ENCODE measurements around the gene RNF144B. TPM values are rescaled to one million over a fixed set of nuclear protein-coding genes. Genes with fewer than 3 reads are reported as not detected.

The RNF144B gene
- total and polyA plus RNA-seq, 2 of the 8 experiments (the other 6 are each of a cell fraction or from before 2014, with no cell fraction given) = 1.8 to 11.2 TPM

- Histone ChIP-seq H3K4me1 (replicated peaks in 1 of 4; ENCODE audit: control insufficient read depth in 3 of 4, insufficient read depth in 4 of 4, low read length in 3 of 4) (no peaks in the 10 kb centered on the region), H3K4ac (replicated peaks; ENCODE audit: insufficient read length, low read depth, low read length) (no peak overlapping the region), H3K9me3 (ENCODE audit: insufficient read depth in 2 of 2, low read depth in 1 of 2, low read length in 1 of 2) (no peaks in the 10 kb centered on the region), H2BK15ac (ENCODE audit: low read length) (no peak overlapping the region), H4K8ac (ENCODE audit: extremely low read depth, insufficient read depth, low read length) (no peak overlapping the region), H3K18ac (ENCODE audit: extremely low read depth, low read length) (no peak overlapping the region), H2AFZ (ENCODE audit: low read length) (no peak overlapping the region), H3K36me3 (ENCODE audit: control insufficient read depth in 2 of 4, insufficient read depth in 4 of 4, low read length in 3 of 4) (no peaks in the 10 kb centered on the region), H3K56ac (replicated peaks; ENCODE audit: insufficient read length, low read depth, low read length) (no peak overlapping the region), H2BK120ac (replicated peaks; ENCODE audit: low read depth, low read length) (no peak overlapping the region), H3K27ac (ENCODE audit: low read depth, low read length) (no peak overlapping the region), H4K91ac (replicated peaks; ENCODE audit: insufficient read length, low read length) (no peak overlapping the region), H2BK12ac (ENCODE audit: low read depth, low read length) (no peak overlapping the region), H2BK5ac (ENCODE audit: low read depth, low read length) (no peak overlapping the region), H3K4me3 (ENCODE audit: extremely low read depth in 1 of 4, insufficient read depth in 2 of 4, low read depth in 3 of 4, low read length in 4 of 4) (no peak overlapping the region), H3K79me1 (ENCODE audit: low read depth, low read length) (no peaks in the 10 kb centered on the region), H3K23ac (ENCODE audit: insufficient read length) (no peak overlapping the region), H3K9ac (replicated peaks in 1 of 4; ENCODE audit: extremely low read depth in 1 of 4, low read depth in 3 of 4, low read length in 3 of 4) (no peak overlapping the region), H3K14ac (ENCODE audit: insufficient read length) (no peak overlapping the region), H3K27me3 (replicated peaks in 1 of 4; ENCODE audit: control insufficient read depth in 3 of 4, extremely low read depth in 1 of 4, insufficient read depth in 3 of 4, low read length in 3 of 4) (no peaks in the 10 kb centered on the region), H4K20me1 (replicated peaks in 1 of 2; ENCODE audit: control insufficient read depth in 1 of 2, insufficient read depth in 2 of 2, low read length in 2 of 2) (no peaks in the 10 kb centered on the region), H2AK5ac (ENCODE audit: low read depth, low read length) (no peak overlapping the region), H3K79me2 (ENCODE audit: control insufficient read depth in 1 of 2, insufficient read depth in 2 of 2, low read length in 2 of 2) (no peaks in the 10 kb centered on the region), H3K23me2 (ENCODE audit: low read depth, low read length) (no peaks in the 10 kb centered on the region; the same call in 1 of the 2 replicates), H3K4me2 (ENCODE audit: insufficient read depth in 1 of 2, low read depth in 2 of 2, low read length in 2 of 2) (no peak overlapping the region), H2BK20ac (ENCODE audit: low read length) (no peak overlapping the region), H4K5ac (ENCODE audit: insufficient read length, low read depth, low read length) (no peak overlapping the region)
- ChIA-PET CTCF (ENCODE audit: partially characterized antibody) (interaction anchor here (0.7 to 15.6 kb wide), 10 partner anchors 12 to 380 kb away, joined by 3 to 268 read pairs (median 4); partner anchors contain the start of gene NHLRC1), POLR2A (ENCODE audit: partially characterized antibody) (no interaction called here)
- DNase-seq (ENCODE audit: low read depth in 1 of 2, low spot score in 2 of 2) = no peak
- FAIRE-seq = no peak
- WGBS, 2 experiments (ENCODE audit: extremely low coverage in 1 of 2, insufficient coverage in 1 of 2, insufficient read length in 1 of 2, insufficient replicate concordance in 2 of 2, low coverage in 1 of 2, low lambda C conversion rate in 2 of 2, missing lambda C conversion rate in 1 of 2) = 91% methylated on average over 12 of the region's 12 CpGs; no CpG with 5 or more reads in 1 of the 2 experiments
- TF ChIP-seq SP4 (IDR thresholded peaks at IDR 0.05; ENCODE audit: low read length) = no peak
- no peak for TF ChIP-seq TAF7 (optimal IDR thresholded peaks at IDR 0.05; ENCODE audit: borderline replicate concordance, low read depth, low read length)
- no peak for TF ChIP-seq MAX (IDR thresholded peaks at IDR 0.05)
- no peak for TF ChIP-seq TAF1 (IDR thresholded peaks at IDR 0.05; ENCODE audit: low read depth, low read length)
- TF ChIP-seq EGR1 (IDR thresholded peaks at IDR 0.05; ENCODE audit: borderline replicate concordance, low read depth, low read length) = no peak
- no peak for TF ChIP-seq POU5F1 (IDR thresholded peaks at IDR 0.05; ENCODE audit: low read depth, low read length)
- TF ChIP-seq HDAC2 (IDR thresholded peaks at IDR 0.05; ENCODE audit: borderline replicate concordance in 1 of 2, low read depth in 2 of 2, low read length in 2 of 2) = no peak
- TF ChIP-seq CHD1 (IDR thresholded peaks at IDR 0.05; ENCODE audit: low read depth, low read length) = no peak
- TF ChIP-seq ATF2 (IDR thresholded peaks at IDR 0.05; ENCODE audit: low read length) = no peak
- TF ChIP-seq CTBP2 (IDR thresholded peaks at IDR 0.05; ENCODE audit: borderline replicate concordance, insufficient read depth, insufficient read length, low read length) = no peak
Measured at GRCh38 chr6:18500921-18501662, 113.9 kb downstream of the RNF144B start.

Measured in H1 (cell line).